Measurements from ENCODE around the gene SPOUT1.
"Not testable (repeated sequence)": the region's sequence is repeated elsewhere in the genome, so short reads cannot be mapped to it uniquely, and the experiment has no call there.

Gene SPOUT1

GRCh38 chr9:128829477-128830251 lies at the start of gene SPOUT1:
Gene SPOUT1, minus strand, starts transcription at chr9:128829794. Its CDS starts 14 bp downstream, at chr9:128829780.
- DNase-seq (ENCODE audit: low read depth), result peak; percentile 90

- DNase-seq (ENCODE audit: low read depth), result no peak
These were observed 48.3 kb upstream of the SPOUT1 start for GRCh38 chr9:128877852-128878251.

- DNase-seq (ENCODE audit: low read depth), result not testable (repeated sequence)
These were observed 41.3 kb upstream of the SPOUT1 start for GRCh38 chr9:128870941-128871265.

- DNase-seq (ENCODE audit: low read depth), result no peak
These were observed 40.7 kb upstream of the SPOUT1 start for GRCh38 chr9:128870128-128870940.

- DNase-seq (ENCODE audit: low read depth), result peak; percentile 87
These were observed 34.1 kb upstream of the SPOUT1 start for GRCh38 chr9:128863647-128864046.

- no peak for DNase-seq (ENCODE audit: low read depth)
These were observed 32.8 kb upstream of the SPOUT1 start for GRCh38 chr9:128862401-128862851.

GRCh38 chr9:128861501-128861900 lies 31.9 kb upstream of the SPOUT1 start:
- DNase-seq (ENCODE audit: low read depth), result no peak

GRCh38 chr9:128860937-128861336 lies 31.3 kb upstream of the SPOUT1 start:
- DNase-seq (ENCODE audit: low read depth), result no peak

- not testable (repeated sequence) for DNase-seq (ENCODE audit: low read depth)
These were observed 28.9 kb upstream of the SPOUT1 start for GRCh38 chr9:128858476-128858875.

- DNase-seq (ENCODE audit: low read depth), result not testable (repeated sequence)
These were observed 24.9 kb upstream of the SPOUT1 start for GRCh38 chr9:128854454-128854853.

- not testable (repeated sequence) for DNase-seq (ENCODE audit: low read depth)
These were observed 23.1 kb upstream of the SPOUT1 start for GRCh38 chr9:128852646-128853045.

- DNase-seq (ENCODE audit: low read depth), result not testable (repeated sequence)
These were observed 22.4 kb upstream of the SPOUT1 start for GRCh38 chr9:128851779-128852600.

GRCh38 chr9:128851024-128851423 lies 21.4 kb upstream of the SPOUT1 start:
- not testable (repeated sequence) for DNase-seq (ENCODE audit: low read depth)

GRCh38 chr9:128847803-128848202 lies 18.2 kb upstream of the SPOUT1 start:
- DNase-seq (ENCODE audit: low read depth), result no peak

GRCh38 chr9:128846680-128847030 lies 17.1 kb upstream of the SPOUT1 start:
- no peak for DNase-seq (ENCODE audit: low read depth)

- DNase-seq (ENCODE audit: low read depth), result no peak
These were observed 15.8 kb upstream of the SPOUT1 start for GRCh38 chr9:128845186-128845931.

- not testable (repeated sequence) for DNase-seq (ENCODE audit: low read depth)
These were observed 13.6 kb upstream of the SPOUT1 start for GRCh38 chr9:128843171-128843570.

- no peak for DNase-seq (ENCODE audit: low read depth)
These were observed 12.3 kb upstream of the SPOUT1 start for GRCh38 chr9:128841694-128842492.

- no peak for DNase-seq (ENCODE audit: low read depth)
These were observed 10.9 kb upstream of the SPOUT1 start for GRCh38 chr9:128840524-128840923.

GRCh38 chr9:128838338-128838737 lies 8.7 kb upstream of the SPOUT1 start:
- no peak for DNase-seq (ENCODE audit: low read depth)

Measured in activated T-cell treated with anti-CD3 and anti-CD28 coated beads for 1 hour (primary cell).